Measurements from ENCODE around the gene EDN2.

EDN2 gene

DNA sequence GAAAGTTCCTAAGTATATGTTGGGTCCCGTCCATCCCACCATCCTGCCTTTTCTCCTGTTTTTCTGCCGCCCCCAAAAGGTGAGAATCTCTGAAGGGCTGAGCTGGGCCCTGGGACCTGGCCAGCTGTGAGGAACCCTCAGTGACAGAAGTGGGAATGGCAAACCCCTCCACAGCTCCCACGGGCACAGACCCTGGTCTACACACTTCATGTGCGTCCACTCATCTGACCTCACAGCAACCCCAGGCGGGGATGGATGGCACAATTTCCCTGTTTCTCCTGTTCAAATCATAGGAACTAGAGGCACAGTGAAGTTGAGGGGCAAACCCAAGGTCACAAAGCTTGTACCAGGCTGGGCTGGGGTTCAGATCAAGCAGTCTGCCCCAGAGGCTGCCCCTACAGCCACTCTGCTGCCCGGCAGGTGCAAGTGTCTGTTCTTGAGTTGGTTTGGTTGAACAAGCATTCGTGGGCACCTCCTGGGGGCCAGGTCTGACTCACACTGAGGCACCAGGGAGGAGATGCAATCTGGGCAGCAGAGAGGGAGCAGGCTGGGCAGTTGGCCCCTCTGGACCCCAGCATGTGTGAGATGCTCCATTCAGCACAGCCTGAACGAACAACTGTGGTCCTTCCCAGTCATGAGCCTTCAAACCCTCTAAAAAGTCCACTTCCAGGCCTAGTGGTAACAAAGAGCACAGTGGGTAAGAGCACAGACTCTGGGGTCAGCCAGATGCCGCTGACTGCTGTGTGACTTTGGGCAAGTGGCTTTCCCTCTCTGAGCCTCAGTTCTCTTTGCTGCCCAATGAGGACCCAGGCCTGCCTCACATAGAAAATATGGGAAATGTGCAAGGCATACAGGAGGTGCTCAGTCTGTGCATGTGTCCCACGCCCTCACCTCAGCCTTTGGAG, 4.0 kb downstream of the EDN2 start:
- no peak overlapping the region for H3K4me3 ChIP-seq (replicated peaks in 1 of 2; ENCODE audit: low read depth in 2 of 2, low read length in 2 of 2)
- no peak for DNase-seq (ENCODE audit: low read depth in 2 of 2)
- TF ChIP-seq, protein P1, sequence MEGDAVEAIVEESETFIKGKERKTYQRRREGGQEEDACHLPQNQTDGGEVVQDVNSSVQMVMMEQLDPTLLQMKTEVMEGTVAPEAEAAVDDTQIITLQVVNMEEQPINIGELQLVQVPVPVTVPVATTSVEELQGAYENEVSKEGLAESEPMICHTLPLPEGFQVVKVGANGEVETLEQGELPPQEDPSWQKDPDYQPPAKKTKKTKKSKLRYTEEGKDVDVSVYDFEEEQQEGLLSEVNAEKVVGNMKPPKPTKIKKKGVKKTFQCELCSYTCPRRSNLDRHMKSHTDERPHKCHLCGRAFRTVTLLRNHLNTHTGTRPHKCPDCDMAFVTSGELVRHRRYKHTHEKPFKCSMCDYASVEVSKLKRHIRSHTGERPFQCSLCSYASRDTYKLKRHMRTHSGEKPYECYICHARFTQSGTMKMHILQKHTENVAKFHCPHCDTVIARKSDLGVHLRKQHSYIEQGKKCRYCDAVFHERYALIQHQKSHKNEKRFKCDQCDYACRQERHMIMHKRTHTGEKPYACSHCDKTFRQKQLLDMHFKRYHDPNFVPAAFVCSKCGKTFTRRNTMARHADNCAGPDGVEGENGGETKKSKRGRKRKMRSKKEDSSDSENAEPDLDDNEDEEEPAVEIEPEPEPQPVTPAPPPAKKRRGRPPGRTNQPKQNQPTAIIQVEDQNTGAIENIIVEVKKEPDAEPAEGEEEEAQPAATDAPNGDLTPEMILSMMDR (IDR thresholded peaks at IDR 0.05; ENCODE audit: low read depth, low read length): no peak

DNA sequence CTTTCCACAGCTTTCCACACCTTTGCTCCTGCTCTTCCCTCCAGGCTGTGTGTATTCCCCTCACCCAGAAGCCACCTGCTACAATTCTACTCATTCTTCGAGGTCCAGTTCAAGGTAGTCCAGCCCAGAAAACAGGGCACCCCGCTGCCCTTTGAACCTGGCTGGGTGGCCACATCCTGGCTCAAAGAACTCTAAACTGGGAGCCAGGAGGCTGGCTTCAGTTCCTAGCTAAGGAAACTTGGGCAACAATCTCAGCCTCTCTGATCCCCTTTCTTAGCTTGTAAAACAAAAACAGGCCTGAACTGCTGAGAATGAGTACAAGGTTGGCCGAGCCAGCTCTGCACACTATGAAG, 4.7 kb downstream of the EDN2 start:
- TF ChIP-seq, protein P1 (IDR thresholded peaks at IDR 0.05; ENCODE audit: low read depth, low read length): no peak
- H3K4me3 ChIP-seq (replicated peaks in 1 of 2; ENCODE audit: low read depth in 2 of 2, low read length in 2 of 2): no peak overlapping the region
- no peak for DNase-seq (ENCODE audit: low read depth in 2 of 2)

DNA sequence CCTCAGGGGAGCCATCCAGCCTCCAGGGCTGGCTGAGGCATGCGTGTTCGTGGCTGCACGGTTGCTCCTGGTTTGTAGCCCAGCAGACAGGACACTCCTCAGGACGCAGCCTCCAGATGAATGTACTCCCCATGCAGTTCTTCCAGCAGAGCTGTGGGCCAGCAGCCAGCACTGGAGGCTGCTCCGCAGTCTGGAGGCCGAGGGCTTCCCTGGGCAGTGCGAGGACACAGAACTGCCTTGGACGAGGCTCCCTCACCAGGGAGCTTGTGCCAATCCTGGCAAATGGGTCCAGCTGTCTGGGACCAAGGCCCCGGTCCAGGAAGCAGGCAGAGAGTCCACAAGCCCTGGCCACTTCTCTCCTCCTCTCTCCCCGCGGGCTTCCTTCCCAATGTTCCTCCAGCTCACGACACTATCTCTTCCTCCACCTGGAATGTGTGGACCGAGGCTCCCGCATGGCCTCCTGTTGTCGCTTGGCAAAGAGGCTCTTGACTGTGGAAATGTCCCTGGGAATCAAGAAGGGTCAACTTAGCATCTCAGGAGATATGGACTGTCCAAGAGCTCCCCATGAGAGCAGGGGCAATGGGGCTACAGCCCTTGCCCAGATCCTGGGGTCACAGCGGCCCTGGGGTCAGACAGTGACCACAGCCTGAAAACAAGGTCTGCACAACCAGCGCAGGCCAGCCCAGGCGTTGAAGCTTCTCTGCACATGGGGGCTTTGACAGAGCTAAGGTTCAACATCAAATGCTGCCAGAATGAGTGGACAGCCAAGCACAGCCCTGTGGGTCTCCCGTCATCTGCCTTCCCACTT, 5.3 kb downstream of the EDN2 start:
- no peak overlapping the region for H3K4me3 ChIP-seq (replicated peaks in 1 of 2; ENCODE audit: low read depth in 2 of 2, low read length in 2 of 2)
- TF ChIP-seq, protein P1 (IDR thresholded peaks at IDR 0.05; ENCODE audit: low read depth, low read length): no peak
- peak; percentile 71 to 85 for DNase-seq (ENCODE audit: low read depth in 2 of 2)

GRCh38 chr1:41478118-41478748, 6.2 kb downstream of the EDN2 start:
- TF ChIP-seq, protein P1 (IDR thresholded peaks at IDR 0.05; ENCODE audit: low read depth, low read length): no peak
- no peak overlapping the region for H3K4me3 ChIP-seq (replicated peaks in 1 of 2; ENCODE audit: low read depth in 2 of 2, low read length in 2 of 2)
- DNase-seq (ENCODE audit: low read depth in 2 of 2): no peak

- TF ChIP-seq, protein P1 (IDR thresholded peaks at IDR 0.05; ENCODE audit: low read depth, low read length): no peak
- DNase-seq (ENCODE audit: low read depth in 2 of 2): peak in 1 of 2 donors; percentile 56
- no peak overlapping the region for H3K4me3 ChIP-seq (replicated peaks in 1 of 2; ENCODE audit: low read depth in 2 of 2, low read length in 2 of 2)
These were observed 7.6 kb downstream of the EDN2 start for GRCh38 chr1:41476807-41477361.

DNA sequence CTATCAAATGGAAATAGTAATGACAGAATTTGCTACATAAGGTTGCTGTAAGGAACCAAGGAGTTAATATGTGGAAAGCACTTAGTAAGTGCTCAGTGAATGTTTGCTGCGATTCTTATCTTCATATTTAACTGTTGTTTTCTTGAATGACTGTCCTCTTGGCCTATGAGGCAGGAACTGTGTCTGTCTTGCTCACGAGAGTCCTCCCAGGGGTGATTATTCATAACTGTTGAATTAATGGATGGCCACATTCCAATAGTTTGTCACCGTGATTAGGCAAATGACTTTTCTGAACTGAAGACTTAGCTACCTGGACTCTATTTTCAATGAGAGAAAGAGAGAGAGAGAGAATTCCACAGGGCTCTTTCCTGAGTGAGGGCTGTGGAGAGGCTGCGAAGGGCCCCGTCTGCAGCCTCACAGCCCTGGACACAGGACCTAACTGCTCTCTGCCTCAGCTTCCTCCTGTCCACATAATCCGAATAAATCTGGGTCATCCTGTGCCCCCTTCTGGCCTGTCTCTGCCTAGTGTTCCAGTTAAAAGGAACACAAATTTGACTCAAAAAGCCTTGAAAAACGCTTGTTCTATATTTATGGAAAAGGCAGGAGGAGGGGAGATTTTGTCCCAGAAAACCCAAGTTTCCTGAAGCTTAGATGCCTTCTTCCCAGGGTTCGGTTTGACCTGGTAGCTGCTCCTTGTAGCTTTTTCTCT, 8.5 kb downstream of the EDN2 start:
- TF ChIP-seq, protein P1 (IDR thresholded peaks at IDR 0.05; ENCODE audit: low read depth, low read length): no peak
- peak; percentile 34 to 79 for DNase-seq (ENCODE audit: low read depth in 2 of 2)
- H3K4me3 ChIP-seq (replicated peaks in 1 of 2; ENCODE audit: low read depth in 2 of 2, low read length in 2 of 2): no peak overlapping the region
